ENCODE data around the gene ZNF132.
"Not testable (repeated sequence)": the region's sequence is repeated elsewhere in the genome, so short reads cannot be mapped to it uniquely, and the experiment has no call there.

Gene ZNF132

GRCh38 chr19:58439576-58440554, at the start of gene ZNF132:
Gene ZNF132 (minus strand): TSS chr19:58440153. CDS start chr19:58439821, 332 bp downstream.
- peak within 1 kb of the TSS; percentile 82 for H3K4me3 ChIP-seq (ENCODE audit: low read length)
- TF ChIP-seq CTCF (IDR thresholded peaks at IDR 0.05; ENCODE audit: insufficient read depth, low read depth, low read length, missing control alignments), result no peak
- DNase-seq (ENCODE audit: low read depth), result peak; percentile 100

- not testable (repeated sequence) for DNase-seq (ENCODE audit: low read depth); H3K4me3 ChIP-seq (ENCODE audit: low read length)
Measured at GRCh38 chr19:58484349-58484748, 44.4 kb upstream of the ZNF132 start.

- DNase-seq (ENCODE audit: low read depth), result no peak
Measured at GRCh38 chr19:58483776-58484175, 43.8 kb upstream of the ZNF132 start.

GRCh38 chr19:58482372-58482771, 42.4 kb upstream of the ZNF132 start:
- TF ChIP-seq CTCF (IDR thresholded peaks at IDR 0.05; ENCODE audit: insufficient read depth, low read depth, low read length, missing control alignments), result no peak
- no peak for DNase-seq (ENCODE audit: low read depth)
- no peak overlapping the region for H3K4me3 ChIP-seq (ENCODE audit: low read length)

More at GRCh38 chr19:58483776-58484175, 43.8 kb upstream of the ZNF132 start:
- H3K4me3 ChIP-seq (ENCODE audit: low read length), result no peak overlapping the region
- no peak for TF ChIP-seq CTCF (IDR thresholded peaks at IDR 0.05; ENCODE audit: insufficient read depth, low read depth, low read length, missing control alignments)

GRCh38 chr19:58480831-58481230, 40.9 kb upstream of the ZNF132 start:
- H3K4me3 ChIP-seq (ENCODE audit: low read length), result no peak overlapping the region
- no peak for DNase-seq (ENCODE audit: low read depth)
- no peak for TF ChIP-seq CTCF (IDR thresholded peaks at IDR 0.05; ENCODE audit: insufficient read depth, low read depth, low read length, missing control alignments)

GRCh38 chr19:58480481-58480830, 40.5 kb upstream of the ZNF132 start:
- no peak overlapping the region for H3K4me3 ChIP-seq (ENCODE audit: low read length)
- DNase-seq (ENCODE audit: low read depth), result no peak
- TF ChIP-seq CTCF (IDR thresholded peaks at IDR 0.05; ENCODE audit: insufficient read depth, low read depth, low read length, missing control alignments), result no peak

- DNase-seq (ENCODE audit: low read depth), result no peak
- no peak overlapping the region for H3K4me3 ChIP-seq (ENCODE audit: low read length)
- no peak for TF ChIP-seq CTCF (IDR thresholded peaks at IDR 0.05; ENCODE audit: insufficient read depth, low read depth, low read length, missing control alignments)
Measured at GRCh38 chr19:58479736-58480480, 40.0 kb upstream of the ZNF132 start.
